GM20431 (cell line): ENCODE measurements around the gene EPG5.
"Not testable (repeated sequence)": the region's sequence is repeated elsewhere in the genome, so short reads cannot be mapped to it uniquely, and the experiment has no call there.

Experiments used
- in situ Hi-C: fragments of 300-500 bp; cut with MseI, MboI; formaldehyde crosslinking; loops from one replicate; pipeline ENCODE4 v1.15.0; 2020; ENCODE audit warnings: low sequenced_read_pairs; ENCODE audit not compliant: unreplicated experiment

Gene EPG5, protein sequence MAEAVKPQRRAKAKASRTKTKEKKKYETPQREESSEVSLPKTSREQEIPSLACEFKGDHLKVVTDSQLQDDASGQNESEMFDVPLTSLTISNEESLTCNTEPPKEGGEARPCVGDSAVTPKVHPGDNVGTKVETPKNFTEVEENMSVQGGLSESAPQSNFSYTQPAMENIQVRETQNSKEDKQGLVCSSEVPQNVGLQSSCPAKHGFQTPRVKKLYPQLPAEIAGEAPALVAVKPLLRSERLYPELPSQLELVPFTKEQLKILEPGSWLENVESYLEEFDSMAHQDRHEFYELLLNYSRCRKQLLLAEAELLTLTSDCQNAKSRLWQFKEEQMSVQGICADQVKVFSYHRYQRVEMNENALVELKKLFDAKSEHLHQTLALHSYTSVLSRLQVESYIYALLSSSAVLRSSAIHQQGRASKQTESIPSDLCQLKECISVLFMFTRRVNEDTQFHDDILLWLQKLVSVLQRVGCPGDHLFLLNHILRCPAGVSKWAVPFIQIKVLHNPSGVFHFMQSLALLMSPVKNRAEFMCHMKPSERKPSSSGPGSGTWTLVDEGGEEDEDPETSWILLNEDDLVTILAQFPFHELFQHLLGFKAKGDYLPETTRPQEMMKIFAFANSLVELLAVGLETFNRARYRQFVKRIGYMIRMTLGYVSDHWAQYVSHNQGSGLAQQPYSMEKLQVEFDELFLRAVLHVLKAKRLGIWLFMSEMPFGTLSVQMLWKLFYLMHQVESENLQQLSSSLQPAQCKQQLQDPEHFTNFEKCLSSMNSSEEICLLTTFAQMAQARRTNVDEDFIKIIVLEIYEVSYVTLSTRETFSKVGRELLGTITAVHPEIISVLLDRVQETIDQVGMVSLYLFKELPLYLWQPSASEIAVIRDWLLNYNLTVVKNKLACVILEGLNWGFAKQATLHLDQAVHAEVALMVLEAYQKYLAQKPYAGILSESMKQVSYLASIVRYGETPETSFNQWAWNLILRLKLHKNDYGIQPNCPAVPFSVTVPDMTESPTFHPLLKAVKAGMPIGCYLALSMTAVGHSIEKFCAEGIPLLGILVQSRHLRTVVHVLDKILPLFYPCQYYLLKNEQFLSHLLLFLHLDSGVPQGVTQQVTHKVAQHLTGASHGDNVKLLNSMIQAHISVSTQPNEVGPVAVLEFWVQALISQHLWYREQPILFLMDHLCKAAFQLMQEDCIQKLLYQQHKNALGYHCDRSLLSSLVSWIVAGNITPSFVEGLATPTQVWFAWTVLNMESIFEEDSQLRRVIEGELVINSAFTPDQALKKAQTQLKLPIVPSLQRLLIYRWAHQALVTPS (N-terminal part only)

DNA sequence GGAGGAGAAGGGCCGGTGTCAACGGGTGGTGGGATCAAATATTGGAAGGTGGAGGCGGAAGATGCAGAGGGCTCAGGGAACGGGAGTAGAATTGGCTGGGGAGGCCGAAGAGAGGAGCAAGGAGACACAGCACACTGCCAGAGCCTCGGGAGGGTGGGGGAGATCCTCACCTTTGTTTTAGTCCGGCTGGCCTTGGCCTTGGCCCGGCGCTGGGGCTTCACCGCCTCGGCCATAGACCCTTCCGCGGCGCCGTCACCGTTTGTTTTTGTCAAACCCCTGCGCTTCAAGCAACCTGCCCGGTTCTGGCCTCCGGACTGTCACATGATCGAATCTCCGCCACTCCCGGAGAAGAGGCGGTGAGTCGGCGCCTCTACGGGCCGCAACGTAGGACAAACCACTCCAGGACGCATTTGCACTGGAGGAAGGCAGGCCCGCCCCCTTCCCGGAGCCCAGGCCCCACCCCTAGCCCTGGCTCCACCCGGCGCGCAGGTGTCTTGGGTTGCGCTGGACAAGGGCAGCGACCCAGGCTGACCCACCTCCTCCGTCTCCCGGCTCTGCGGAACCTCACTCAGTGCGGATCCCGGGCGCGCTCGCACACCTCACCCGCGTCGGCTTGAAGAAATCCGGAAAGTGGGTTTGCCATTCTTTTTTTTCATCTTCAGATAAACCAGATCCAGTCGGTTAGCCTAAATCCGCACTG is at the start of gene EPG5:
TSS of gene EPG5 (minus strand) at position 323 of the 700 bp plus-strand sequence. CDS start at position 233, 90 bp downstream.
- in situ Hi-C loops, result no loop called here

DNA sequence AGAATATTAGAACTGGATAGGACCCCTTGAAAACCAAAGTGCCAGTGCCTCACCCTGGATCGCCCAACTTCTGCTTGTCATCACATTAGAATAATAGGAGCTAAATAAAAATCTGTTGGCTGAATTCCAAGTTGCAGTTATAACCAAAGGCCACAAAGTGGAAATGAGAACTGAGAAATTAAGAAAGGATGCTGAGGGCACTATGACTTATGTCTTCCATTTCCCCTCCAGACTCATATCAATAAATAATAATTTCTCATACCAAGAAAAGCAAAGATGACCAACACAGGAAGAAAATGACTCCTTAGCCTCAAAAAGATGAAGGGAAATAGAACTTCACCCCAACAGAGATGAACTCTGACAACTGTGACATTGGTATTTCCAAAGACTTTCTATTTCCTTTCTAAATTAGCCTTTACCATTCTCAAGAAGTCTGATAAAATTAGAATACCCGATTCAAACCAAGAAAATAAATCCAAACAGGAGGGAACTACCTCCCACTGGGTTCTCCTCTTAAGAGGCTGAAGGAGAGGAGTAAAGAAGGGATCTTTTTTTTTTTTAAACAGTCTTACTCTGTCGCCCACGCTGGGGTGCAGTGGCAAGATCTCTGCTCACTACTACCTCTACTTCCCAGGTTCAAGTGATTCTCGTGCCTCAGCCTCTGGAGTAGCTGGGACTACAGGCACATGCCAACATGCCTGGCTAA is 46.5 kb upstream of the EPG5 start:
- in situ Hi-C loops, result no loop called here

DNA sequence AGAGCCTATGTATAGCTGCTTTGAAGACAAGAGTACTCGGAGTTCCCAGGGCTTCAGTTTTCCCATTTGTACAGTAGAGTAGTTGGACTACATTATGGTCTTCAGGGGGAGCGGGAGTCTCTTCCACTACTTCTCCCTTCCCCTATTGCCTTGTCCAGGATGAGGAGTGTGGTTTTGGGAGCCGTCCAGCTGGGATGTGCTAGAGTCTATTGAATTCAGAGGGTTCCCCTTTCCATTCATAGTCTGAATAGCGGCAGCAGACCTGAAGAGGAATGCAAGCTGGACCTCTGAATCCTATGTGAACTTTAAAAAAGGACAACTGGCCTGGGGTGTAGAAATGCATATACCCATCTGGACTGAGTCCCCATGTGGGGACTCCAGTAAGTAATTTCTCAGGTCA is 43.5 kb upstream of the EPG5 start:
- in situ Hi-C loops, result no loop called here

DNA sequence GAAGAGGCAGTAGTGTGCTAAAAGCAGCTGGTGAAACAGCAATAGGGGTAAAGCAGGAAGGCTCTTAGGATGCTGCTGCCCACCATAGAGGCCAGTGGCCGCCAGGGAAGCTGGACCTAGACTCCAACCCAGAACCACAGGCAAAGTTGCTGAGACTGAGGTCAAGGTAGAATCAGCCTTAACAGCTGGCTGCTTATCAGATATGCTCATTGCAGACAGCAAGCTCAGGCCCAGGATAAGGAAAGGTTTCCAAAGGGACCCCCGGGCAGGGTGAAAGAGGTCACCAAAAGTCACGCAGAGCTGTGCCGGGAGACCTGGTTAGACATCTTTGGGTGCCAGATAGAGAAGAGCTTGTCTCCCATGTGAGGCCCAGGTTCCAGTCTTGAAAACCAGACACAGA is 42.9 kb upstream of the EPG5 start:
- in situ Hi-C loops, result no loop called here

DNA sequence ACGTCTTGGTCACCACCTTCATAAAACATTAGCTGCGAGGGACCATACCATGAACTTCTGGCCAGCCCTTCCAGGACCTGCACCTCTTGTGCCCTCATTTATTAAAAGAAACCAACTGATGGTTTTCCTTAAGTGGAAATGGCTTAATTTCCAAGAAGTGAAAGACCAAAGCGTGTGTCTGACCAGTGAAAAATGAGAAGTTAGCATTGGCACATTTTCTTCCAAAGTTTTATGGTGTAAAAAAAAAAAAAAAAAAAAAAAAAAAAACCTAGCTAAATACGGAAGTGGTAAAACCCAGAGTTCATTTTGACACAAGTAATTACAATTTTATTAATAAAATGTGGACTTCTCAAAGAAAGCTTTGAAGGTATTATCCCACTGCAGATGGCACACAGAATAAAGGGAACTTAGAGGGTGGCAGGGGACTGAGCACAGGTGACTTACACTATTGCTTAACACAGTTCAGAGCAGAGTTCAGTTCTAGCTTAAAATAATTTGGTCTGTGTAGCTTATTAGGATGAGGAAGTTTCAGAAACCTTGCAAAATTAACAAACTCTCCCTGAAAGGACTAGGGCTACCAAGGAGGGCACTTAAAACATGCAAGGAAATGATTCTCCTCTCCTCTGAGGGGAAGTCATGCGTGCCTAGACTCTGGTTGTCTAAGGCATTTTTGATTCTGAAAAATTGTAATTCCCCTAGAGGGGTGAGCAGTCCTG is 42.2 kb upstream of the EPG5 start:
- in situ Hi-C loops, result no loop called here

DNA sequence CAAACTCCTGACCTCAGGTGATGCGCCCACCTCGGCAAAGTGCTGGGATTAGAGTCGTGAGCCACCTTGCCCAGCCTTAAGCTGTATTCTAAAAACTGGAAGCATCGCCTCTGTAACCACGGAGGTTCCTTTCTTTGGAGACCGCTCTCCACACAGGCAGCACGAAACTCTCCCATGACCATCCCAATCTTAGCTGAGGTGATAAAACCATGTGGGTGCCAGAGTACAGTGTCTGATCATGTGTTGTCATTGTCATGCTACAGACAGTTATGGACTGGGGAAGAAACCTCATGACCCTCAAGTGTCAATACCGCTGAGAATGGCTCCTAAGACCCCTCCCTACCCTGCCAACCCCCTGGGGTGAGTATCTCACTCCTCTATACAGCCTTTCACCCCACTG is 41.4 kb upstream of the EPG5 start:
- in situ Hi-C loops, result no loop called here

DNA sequence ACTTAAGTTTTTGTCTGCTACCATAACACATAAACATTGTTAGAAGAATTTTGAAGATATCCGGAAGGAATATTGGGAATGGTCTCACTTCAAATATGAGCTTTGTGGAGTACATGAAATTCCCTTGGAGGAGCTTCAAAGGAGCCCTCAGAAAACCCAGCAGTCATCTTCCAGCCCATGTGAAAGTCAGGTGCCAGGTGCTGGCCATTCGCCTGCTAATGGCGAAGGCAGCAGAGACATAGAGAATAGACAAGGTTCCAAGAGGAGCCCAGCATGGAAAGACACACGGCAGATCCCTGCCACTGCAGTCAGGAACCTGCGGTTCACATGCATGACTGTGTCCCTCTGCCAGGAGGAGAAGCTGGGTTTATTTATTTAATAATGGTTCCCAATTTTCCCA is 40.0 kb upstream of the EPG5 start:
- in situ Hi-C loops, result no loop called here

DNA sequence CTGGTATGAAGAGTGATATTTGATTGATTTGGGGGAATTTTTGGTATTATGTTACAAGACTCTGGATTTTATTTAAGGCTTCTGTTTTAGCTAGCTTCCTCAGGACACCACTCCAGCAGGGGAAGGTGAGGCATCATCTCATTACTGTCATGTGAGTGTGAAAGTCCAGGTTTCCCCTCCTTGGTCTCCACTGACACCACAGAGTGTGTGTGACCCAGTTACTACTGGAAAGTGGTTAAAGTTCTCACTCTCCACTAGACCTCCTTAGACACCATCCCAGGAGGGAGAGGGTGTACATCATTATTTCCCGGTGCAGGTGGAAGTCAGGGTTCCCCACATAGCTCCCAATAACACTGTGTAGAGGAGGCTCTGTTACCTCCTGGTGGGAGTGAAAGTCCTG is 35.8 kb upstream of the EPG5 start:
- in situ Hi-C loops, result no loop called here

DNA sequence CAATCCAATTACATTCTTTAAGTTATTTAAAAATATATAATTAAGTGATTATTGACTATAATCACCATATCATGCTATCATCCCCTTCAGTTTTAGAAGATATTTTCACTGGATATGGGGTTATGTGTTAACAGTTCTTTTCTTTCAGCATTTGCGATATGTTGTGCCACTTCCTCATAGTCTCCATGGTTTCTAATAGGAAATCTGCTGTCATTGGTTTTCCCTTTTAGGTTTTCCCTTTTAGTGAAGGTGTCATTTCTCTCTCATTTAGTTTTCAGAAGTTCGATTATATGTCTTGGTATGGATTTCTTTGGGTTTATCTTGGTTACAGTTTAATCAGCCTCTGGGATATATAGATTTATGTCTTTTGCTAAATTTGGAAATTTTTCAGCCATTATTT is 34.8 kb upstream of the EPG5 start:
- in situ Hi-C loops, result no loop called here

DNA sequence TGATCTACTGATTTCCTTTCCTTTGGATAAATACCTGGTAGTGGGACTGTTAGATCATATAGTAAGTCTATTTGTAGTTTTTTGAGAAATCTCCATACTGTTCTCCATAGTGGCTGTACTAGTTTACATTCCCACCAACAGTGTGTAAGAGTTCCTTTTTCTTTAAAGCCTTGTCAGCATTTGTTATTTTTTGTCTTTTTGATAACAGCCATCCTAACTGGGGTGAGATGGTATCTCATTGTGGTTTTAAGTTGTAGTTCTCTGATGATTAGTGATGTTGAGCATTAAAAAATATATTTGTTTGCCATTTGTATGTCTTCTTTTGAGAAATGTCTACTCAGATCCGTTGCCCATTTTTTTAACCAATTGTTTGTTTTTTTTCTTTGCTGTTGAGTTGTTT is 33.9 kb upstream of the EPG5 start:
- in situ Hi-C loops, result no loop called here

DNA sequence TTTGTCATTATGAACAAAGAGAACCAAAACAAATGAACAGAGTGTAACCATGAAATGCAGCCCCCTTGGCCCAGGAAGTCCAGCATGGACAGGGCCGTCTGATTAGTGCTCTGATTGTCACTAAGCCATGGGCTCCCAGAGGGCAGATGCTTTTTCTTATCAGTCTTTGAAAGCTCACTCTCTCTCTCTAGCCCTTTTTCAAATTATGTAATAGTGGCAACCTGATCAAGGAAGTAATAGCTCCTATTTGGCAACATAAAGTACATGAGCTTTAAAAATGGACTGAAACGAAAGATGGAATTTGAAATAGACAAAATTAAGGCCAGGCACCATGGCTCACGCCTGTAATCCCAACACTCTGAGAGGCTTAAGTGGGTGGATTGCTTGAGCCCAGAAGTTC is 32.4 kb upstream of the EPG5 start:
- in situ Hi-C loops, result no loop called here

DNA sequence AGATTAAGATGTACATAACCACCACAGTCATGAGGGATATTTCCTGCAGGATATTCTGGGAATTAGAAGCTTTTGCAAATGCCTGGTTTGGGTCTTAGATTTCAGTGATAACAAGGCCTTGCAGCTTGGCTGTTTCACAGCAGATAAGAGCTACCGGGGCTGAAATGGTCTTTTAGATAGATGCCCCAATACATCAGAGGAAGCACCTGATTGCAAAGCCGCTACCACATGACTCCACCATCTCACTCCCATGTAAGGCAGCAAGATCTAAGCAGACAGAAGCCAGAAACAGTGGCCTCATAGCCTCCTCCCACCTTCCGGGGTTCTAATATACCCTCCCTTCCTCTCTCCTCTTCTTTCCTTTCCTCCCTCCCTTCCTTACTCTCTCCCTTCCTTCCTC is 31.1 kb upstream of the EPG5 start:
- in situ Hi-C loops, result no loop called here

DNA sequence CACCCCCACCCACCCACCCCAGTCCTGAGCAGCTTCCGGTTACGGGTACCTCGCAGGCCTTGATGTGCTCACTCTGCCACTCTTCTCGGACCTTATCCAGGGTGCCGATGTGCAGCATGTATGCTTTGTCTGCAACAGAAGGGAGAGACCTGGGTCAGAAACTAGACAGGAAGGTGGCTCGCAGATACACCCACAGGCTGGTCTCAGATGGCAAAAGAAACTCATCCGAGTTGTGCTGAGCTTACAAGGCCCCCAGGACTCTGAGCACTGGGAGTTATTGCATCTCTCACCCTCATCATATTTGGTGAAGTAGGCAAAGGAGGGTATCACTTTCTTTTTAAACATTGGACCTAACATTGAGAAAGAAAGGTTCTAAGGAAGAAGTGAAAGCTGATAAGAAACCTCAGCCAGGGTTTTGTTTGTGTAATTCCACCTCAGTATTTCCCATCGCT is 30.6 kb upstream of the EPG5 start:
- in situ Hi-C loops, result no loop called here

DNA sequence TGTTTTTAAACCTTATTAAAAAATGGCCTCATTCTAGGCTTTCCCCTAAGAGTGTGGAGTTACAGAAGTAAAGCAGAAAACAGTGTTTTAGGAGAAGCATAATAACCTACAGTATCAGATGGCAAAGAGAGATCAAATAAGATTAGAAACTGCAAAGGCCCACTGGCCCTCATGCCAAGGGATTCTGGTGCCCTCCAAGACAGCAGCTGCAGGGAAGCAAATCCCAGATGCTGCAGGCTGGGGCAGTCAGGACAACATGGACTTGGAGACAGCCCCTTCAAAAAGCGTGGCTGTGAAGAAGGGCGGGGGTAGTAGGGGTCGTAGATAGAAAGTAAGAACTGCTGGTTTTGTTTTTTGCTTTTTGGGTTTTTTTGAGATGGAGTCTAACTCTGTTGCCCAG is 28.3 kb upstream of the EPG5 start:
- in situ Hi-C loops, result no loop called here

DNA sequence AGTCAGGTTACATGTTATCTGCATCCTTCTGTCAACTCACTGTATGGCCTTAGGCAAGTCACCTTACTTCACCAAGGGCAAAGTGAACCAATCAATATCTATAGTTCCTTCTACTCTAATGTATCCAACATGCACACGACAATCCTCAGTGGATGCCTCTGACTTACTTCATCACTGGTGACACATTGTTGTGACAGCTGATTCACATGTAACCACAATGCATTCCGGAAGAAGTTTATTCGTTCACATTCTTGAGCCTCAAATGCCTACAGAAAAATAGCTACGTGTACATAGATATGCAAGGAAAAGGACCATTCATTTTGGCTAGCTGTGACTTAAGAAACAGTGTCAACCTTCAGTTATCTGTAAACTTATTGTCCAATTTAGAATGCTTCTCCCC is 26.3 kb upstream of the EPG5 start:
- in situ Hi-C loops, result no loop called here

DNA sequence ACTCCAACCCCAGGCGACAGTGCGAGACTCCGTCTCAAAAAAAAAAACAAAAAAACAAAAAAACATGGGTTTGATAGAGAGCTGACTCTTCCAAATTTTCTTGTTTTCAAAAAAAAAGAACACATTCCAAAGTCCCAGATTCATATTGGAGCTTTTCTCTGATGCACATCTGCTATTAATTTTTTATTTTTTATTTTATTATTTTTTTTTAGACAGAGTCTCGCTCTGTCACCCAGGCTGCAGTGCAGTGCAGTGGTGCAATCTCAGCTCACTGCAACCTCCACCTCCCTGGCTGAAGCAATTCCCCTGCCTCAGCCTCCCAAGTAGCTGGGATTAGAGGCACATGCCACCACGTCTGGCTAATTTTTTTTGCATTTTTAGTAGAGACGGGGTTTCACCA is 25.4 kb upstream of the EPG5 start:
- in situ Hi-C loops, result not testable (repeated sequence)

DNA sequence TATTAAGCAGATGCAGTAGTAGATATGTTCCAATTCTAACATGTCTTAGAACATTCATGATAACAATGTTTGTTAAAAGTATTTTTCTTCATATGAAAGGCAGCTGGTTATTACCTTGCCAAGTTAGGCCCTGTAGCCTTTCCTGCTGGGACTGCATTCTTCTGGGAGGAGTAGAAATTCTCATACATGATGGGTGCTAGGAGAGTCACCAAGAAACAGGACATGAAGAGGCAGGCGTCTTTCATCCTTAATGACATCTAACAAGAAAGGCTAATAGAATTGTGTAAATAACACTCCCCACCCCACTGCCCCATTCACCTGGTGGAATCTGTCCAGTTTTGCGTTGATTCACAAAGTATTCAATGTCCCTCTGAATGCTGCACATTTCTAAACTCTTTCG is 24.7 kb upstream of the EPG5 start:
- in situ Hi-C loops, result no loop called here

DNA sequence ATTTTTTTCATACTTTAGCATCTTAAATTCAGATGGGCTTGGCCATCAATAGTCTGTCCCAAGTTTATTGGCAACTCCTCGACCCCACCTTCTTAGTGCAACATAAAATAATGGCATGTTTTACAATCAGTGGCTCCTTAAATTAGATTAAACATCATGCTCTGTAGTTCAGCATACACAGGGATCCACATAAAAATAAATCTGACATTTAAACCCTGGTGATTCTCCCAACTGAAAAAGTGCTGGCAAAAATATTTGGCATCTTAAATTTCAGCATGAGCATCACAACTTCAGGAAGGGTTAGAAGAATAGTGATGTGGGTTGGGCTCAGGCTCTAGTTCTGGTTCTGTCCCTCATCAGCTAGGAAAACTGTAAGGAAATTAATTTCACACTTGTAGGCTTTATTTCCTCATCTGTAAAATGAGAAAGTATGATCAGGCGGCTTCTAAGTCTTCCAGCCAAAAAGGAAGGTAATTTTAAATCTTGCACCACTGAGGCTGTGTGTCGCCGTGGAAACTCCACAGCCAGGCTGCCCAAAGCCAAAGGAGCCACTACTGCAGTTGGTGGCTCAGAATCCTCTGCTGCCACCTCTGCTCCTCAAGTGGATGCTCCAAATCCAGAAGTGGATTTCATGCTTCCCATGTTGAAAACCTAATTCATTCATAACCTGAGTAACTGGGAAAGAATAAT is 17.6 kb upstream of the EPG5 start:
- in situ Hi-C loops, result no loop called here
